ENCODE measurements around the gene CHRDL2. TPM values are rescaled to one million over a fixed set of nuclear protein-coding genes. Genes with fewer than 3 reads are reported as not detected.

The CHRDL2 gene
- total RNA-seq, 1 experiment from 2014 or later: 0.39 TPM

GRCh38 chr11:74671520-74672196 lies 59.6 kb downstream of the CHRDL2 start:
- no peak for TF ChIP-seq CTCF (conservative IDR thresholded peaks at IDR 0.05)
- no peak overlapping the region for H2BK20ac ChIP-seq (ENCODE audit: low read depth, low read length, poor library complexity, severe bottlenecking)
- no peaks in the 10 kb centered on the region for H3K27me3 ChIP-seq (ENCODE audit: insufficient read depth, low read length)
- no peak overlapping the region for H4K5ac ChIP-seq (ENCODE audit: insufficient read length, low read depth, low read length)
- H4K91ac ChIP-seq (ENCODE audit: insufficient read length, low read depth, low read length): no peak overlapping the region
- H3K4ac ChIP-seq (ENCODE audit: low read depth, low read length): no peak overlapping the region
- no peaks in the 10 kb centered on the region for H3K27me3 Mint-ChIP-seq (ENCODE audit: low read depth)
- H3K27ac Mint-ChIP-seq: no peak overlapping the region
- H2AFZ ChIP-seq (ENCODE audit: low read length): no peak overlapping the region
- no peak overlapping the region for H3K9ac ChIP-seq (ENCODE audit: extremely low read depth, insufficient read length, low read length)
- H2AK5ac ChIP-seq (ENCODE audit: insufficient read length, low read length): no peak overlapping the region
- no peak overlapping the region for H3K18ac ChIP-seq (ENCODE audit: insufficient read length, low read depth, low read length)
- H3K14ac ChIP-seq (ENCODE audit: insufficient read depth, low read length): no peak overlapping the region
- no peaks in the 10 kb centered on the region for H3K79me1 ChIP-seq (ENCODE audit: insufficient read depth, low read depth, low read length, poor library complexity, severe bottlenecking)
- no peak for DNase-seq
- no peaks in the 10 kb centered on the region for H3K9me3 ChIP-seq (ENCODE audit: control insufficient read depth, low read depth, low read length)
- no peak overlapping the region for H3K23ac ChIP-seq (ENCODE audit: insufficient read length, low read depth, low read length)
- no peaks in the 10 kb centered on the region for H3K79me2 ChIP-seq (ENCODE audit: insufficient read depth, low read length)
- H3K27ac ChIP-seq (ENCODE audit: insufficient read length, low read depth, low read length): no peak overlapping the region
- H4K8ac ChIP-seq (replicated peaks; ENCODE audit: insufficient read length, low read depth, low read length): no peak overlapping the region
- H3K4me2 ChIP-seq (ENCODE audit: insufficient read depth, insufficient read length, low read length): no peak overlapping the region
- H3K56ac ChIP-seq (ENCODE audit: insufficient read length, low read depth, low read length): no peak overlapping the region
- no peak overlapping the region for H3K4me3 Mint-ChIP-seq
- H3K4me1 Mint-ChIP-seq: peaks cover 8 to 13% of the 10 kb centered on the region in 2 experiments
- H4K20me1 ChIP-seq (ENCODE audit: control insufficient read depth, insufficient read depth, insufficient read length): no peaks in the 10 kb centered on the region
- no peak overlapping the region for H2BK120ac ChIP-seq (ENCODE audit: low read depth, low read length, poor library complexity, severe bottlenecking)
- no peak overlapping the region for H3T11ph ChIP-seq (ENCODE audit: low read length)
- H2BK15ac ChIP-seq (ENCODE audit: low read depth, low read length): no peak overlapping the region
- no peaks in the 10 kb centered on the region for H3K23me2 ChIP-seq (ENCODE audit: insufficient read length, low read depth, low read length, poor library complexity, severe bottlenecking)
- no peak overlapping the region for H2BK12ac ChIP-seq (ENCODE audit: insufficient read length, low read depth, low read length)
- peaks cover 7 to 9% of the 10 kb centered on the region in 2 experiments; a peak in 3 of 5 replicates for H3K9me3 Mint-ChIP-seq
- peaks cover 0 to 5% (median 5%) of the 10 kb centered on the region in 3 experiments; a peak in 5 of 7 replicates for H3K36me3 Mint-ChIP-seq (ENCODE audit: insufficient read depth in 1 of 3, low read depth in 3 of 3)
- no peak overlapping the region for H2BK5ac ChIP-seq (ENCODE audit: insufficient read length, low read length)
- WGBS (ENCODE audit: extremely low coverage, insufficient read length, low lambda C conversion rate): no CpG with 5 or more reads among the region's 10 CpGs
- no peaks in the 10 kb centered on the region for H3K4me1 ChIP-seq (ENCODE audit: insufficient read depth, low read length)
